Liver (tissue), 2 donors: ENCODE results near the gene CCDC68.

Experiments
- CTCF ChIP-seq: fragments of 150-350 bp; IDR thresholded peaks from 2 replicates; pipeline ENCODE4 v1.5.1; 2017; ENCODE audit warnings: improper control_type of control experiment, low read depth, low read length; ENCODE audit not compliant: missing input control
- ZBTB33 ChIP-seq: IDR thresholded peaks from 2 replicates; pipeline ENCODE4 v1.6.1; 2016; ENCODE audit warnings: antibody characterized with exemption
- donor health status: healthy.

- no peak for TF ChIP-seq CTCF
- no peak for TF ChIP-seq ZBTB33
Observed at GRCh38 chr18:54918060-54918459, 41.2 kb downstream of the CCDC68 start.
